HFF-Myc (cell line): ENCODE measurements around the gene CMPK2.

Source experiments
- DNase-seq: peaks from one replicate; pipeline ENCODE4 v3.0.0-alpha.2; 2011; ENCODE audit warnings: low read depth; ENCODE audit errors: extremely low read depth
- H3K4me3 ChIP-seq: replicated peaks from 2 replicates; pipeline ENCODE4 v1.5.1; 2011; ENCODE audit warnings: low read depth, mild to moderate bottlenecking, control low read depth, low read length
- TF ChIP-seq, protein P1 (sequence below): IDR thresholded peaks from 2 replicates; pipeline ENCODE4 v1.5.1; 2012; ENCODE audit warnings: mild to moderate bottlenecking, low read depth, low read length, control low read depth; ENCODE audit errors: missing control alignments

CMPK2 gene

DNA sequence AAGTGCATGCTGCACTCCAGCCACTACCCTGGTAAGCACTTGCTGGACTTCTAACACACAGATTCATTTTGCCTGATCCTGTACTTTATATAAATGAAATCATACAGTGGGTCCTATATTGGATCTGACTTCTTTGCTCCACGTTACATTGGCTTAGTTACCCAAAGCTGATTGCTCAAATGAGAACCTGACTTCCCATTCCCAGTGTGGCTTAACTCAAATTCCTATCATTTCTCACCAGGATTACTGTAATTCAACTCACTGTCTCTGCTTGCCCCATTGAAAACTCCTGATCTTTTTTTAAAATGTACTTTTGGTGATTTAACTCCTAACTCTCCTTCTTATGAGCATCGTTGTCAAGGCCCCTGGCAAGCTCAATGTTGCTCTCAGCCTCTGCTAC lies 13.3 kb upstream of the CMPK2 start:
- DNase-seq, result no peak
- TF ChIP-seq, protein P1, sequence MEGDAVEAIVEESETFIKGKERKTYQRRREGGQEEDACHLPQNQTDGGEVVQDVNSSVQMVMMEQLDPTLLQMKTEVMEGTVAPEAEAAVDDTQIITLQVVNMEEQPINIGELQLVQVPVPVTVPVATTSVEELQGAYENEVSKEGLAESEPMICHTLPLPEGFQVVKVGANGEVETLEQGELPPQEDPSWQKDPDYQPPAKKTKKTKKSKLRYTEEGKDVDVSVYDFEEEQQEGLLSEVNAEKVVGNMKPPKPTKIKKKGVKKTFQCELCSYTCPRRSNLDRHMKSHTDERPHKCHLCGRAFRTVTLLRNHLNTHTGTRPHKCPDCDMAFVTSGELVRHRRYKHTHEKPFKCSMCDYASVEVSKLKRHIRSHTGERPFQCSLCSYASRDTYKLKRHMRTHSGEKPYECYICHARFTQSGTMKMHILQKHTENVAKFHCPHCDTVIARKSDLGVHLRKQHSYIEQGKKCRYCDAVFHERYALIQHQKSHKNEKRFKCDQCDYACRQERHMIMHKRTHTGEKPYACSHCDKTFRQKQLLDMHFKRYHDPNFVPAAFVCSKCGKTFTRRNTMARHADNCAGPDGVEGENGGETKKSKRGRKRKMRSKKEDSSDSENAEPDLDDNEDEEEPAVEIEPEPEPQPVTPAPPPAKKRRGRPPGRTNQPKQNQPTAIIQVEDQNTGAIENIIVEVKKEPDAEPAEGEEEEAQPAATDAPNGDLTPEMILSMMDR, result no peak
- no peak overlapping the region for H3K4me3 ChIP-seq

DNA sequence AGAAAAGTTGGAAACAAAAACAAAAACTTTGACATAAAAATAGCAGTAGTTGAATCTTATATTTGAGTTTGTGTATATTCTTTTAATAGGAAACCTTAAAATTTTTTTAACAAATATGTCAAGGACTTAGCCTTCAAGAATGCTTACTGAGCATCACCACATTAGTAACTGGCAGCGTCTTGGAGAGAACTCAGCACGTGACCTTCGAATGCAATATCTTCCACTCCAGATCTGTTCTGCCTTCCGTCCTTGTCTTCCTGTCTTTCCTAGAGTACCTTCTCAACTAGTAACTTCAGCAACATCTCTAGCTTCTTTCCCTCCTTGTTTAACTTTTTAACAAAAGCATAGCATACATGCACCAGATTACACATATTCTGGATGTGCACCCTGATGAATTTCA lies 12.8 kb upstream of the CMPK2 start:
- no peak for DNase-seq
- TF ChIP-seq, protein P1, result no peak
- H3K4me3 ChIP-seq, result no peak overlapping the region

DNA sequence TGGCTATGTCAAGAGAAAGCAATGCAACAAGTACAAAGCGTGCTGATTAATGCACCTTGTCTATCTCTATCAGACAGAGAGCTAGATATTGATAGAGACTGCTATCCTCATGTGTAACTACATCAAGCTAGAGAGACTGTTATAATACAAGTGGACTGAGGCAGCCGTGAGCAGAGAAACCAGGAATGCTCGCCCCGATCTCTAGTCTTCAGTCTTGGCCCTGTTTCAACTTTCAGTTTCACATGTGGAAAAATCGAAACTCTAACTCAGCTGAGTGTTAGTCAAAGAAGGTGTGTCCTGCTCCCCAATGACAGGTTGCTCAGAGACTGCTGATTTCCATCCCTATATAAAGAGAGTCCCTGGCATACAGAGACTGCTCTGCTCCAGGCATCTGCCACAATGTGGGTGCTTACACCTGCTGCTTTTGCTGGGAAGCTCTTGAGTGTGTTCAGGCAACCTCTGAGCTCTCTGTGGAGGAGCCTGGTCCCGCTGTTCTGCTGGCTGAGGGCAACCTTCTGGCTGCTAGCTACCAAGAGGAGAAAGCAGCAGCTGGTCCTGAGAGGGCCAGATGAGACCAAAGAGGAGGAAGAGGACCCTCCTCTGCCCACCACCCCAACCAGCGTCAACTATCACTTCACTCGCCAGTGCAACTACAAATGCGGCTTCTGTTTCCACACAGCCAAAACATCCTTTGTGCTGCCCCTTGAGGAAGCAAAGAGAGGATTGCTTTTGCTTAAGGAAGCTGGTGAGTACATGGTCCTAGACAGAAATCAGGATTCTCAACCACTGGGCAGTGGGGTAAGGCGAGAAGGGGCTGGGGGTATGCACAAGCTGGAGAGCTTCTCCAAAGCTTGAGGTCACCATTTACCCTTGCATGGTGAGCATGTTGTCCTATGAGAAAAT lies 11.9 kb upstream of the CMPK2 start, which contains the start of gene RSAD2:
Gene RSAD2, plus strand, starts transcription at position 376 of the 903 bp plus-strand sequence. Its CDS starts 24 bp downstream, at position 400.
- TF ChIP-seq, protein P1, result no peak
- no peak within 1 kb of the TSS for H3K4me3 ChIP-seq
- DNase-seq, result no peak

DNA sequence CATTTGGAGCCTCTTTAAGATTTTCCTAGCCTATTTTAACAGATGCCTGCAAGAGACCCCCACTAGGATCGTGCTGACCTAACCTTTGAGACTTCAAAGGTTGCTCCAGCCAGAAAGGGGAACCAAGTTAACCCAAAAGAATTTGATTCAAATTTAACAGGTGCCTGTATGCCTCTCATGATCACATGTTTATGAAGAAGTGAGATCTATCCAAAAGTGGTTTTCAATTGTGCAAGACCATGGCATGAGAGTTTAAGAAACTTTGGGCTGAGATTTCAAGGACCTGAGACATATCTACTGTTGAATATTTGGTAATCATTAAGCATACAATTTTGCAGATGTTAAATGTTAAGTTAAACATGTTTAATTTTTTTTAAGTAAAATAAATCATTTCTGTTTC lies 10.6 kb upstream of the CMPK2 start:
- no peak for DNase-seq
- TF ChIP-seq, protein P1, result no peak
- no peak overlapping the region for H3K4me3 ChIP-seq

DNA sequence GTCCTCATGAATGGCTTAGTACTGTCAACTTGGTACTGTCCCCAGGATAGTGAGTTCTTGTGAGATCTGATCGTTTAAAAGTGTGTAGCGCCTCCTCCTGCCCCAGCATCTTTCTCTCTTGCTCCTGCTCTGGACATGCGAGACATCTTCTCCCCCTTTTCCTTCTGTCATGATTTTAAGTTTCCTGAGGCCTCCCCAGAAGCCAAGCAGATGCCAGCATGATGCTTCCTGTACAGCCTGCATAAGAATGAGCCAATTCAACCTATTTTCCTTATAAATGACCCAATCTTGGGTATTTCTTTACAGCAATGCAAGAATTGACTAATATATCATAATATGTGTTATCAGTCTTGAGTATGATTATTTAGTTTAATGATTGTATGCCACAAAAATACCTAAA lies 8.3 kb upstream of the CMPK2 start:
- DNase-seq, result no peak
- TF ChIP-seq, protein P1, result no peak
- no peak overlapping the region for H3K4me3 ChIP-seq

DNA sequence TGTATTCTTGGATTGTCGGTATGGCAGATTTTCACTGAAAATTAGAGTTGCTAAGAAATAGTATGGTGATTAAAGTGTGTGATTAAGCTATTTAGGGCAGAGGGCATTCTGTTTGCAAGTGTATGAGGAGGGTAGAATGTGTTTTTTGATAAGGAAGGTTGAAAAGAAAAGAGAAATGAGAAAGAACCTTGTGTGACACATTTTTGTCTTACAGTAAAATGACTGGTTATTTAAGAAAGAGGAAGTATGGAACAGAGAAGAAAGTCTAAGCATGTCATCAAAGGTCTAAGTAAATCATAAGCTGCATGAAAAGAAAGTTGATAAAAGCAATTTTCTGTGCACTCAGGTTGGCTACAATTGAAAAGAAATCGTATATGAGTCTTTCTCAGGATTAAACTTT lies 6.7 kb upstream of the CMPK2 start:
- TF ChIP-seq, protein P1, result no peak

More for the DNA sequence above, 6.7 kb upstream of the CMPK2 start:
- no peak overlapping the region for H3K4me3 ChIP-seq
- DNase-seq, result no peak
